ENCODE results near the gene APRT.

APRT gene

DNA sequence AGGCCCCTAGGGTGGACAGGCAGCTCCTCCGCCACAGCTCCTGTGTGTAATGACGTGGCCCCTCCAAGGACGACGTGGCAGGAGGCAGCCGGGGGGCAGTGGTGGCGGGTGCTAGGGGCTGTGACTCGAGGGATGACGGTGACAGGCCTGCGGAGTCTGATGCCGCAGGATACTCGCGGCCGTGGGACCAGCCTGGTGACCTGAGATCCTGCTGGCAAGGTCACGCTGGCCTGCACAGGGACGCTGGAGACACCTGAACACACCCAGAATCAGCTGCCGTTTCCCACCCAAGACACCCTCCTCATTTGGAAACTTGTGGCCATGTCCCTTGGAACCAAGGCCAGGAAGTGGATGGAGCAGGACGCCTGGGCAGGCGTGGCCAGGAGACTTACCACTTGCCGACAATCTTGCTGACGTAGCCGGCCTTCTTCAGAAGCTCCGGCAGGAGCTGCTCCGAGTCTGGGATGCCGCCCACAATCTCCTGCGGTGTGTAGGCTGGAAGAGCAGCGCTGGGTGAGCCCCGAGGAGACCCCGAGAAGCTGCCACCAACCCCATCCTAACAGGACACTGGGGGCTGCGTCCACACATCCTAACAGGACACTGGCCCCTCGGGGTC, 29.0 kb upstream of the APRT start:
- Histone ChIP-seq H3K4me3 (ENCODE audit: low read length) (no peak overlapping the region), H3K36me3 (ENCODE audit: control insufficient read depth, insufficient read depth, low read length, severe bottlenecking) (peaks cover 23% of the 10 kb centered on the region), H3K4me1 (ENCODE audit: control insufficient read depth, insufficient read depth, low read length) (peaks cover 3% of the 10 kb centered on the region), H3K9me3 (ENCODE audit: control insufficient read depth, low read length) (no peaks in the 10 kb centered on the region), H3K9ac (ENCODE audit: low read length) (no peak overlapping the region), H3K27me3 (replicated peaks; ENCODE audit: control insufficient read depth, insufficient read depth, low read length) (no peaks in the 10 kb centered on the region)
- no peak for DNase-seq (ENCODE audit: low read depth)

DNA sequence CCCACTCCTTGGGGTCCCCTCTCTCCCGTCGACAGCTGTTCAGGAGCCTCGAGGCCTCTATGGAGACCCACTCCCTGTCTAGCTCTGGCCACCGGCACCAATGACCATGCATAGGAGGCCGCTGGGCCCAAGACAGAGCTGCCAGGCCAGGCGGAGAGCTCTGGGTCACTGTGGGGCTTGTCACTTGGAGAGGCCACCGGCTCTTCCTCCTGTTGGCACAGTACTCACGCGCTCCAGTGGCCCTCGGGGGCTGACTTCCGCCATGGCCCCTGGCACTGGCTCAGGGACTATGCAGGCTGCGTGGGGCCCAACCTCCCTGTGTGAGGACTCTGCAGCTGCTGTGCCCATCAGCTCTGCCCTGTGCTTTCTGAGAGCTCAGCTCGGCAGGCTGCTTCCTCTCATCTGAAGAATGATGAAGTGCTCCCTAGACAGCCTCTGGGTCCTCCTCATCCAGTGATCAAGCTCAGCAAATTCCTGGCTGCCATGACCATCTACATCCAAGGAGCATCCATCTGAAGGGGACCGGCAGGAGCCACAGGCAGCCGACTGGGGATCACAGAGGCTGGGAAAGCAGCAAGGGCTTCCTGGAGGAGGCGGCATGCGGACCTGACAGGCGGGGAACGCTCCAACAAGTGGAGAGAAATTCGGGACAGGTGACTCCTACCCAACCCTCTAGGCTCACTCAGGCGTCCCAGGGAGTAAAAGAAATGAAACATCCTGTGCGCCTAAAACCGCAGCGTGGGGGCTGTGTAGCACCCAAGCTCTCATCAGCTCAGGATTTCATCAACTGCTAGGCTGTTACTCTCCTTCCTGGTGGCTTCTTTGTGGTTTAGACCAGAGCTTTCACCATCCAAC, 28.2 kb upstream of the APRT start:
- H3K36me3 ChIP-seq (ENCODE audit: control insufficient read depth, insufficient read depth, low read length, severe bottlenecking): peaks cover 23% of the 10 kb centered on the region
- H3K9me3 ChIP-seq (ENCODE audit: control insufficient read depth, low read length): no peaks in the 10 kb centered on the region
- no peak overlapping the region for H3K4me3 ChIP-seq (ENCODE audit: low read length)
- DNase-seq (ENCODE audit: low read depth): no peak
- H3K27me3 ChIP-seq (replicated peaks; ENCODE audit: control insufficient read depth, insufficient read depth, low read length): no peaks in the 10 kb centered on the region
- H3K4me1 ChIP-seq (ENCODE audit: control insufficient read depth, insufficient read depth, low read length): peaks cover 10% of the 10 kb centered on the region
- H3K9ac ChIP-seq (ENCODE audit: low read length): no peak overlapping the region

DNA sequence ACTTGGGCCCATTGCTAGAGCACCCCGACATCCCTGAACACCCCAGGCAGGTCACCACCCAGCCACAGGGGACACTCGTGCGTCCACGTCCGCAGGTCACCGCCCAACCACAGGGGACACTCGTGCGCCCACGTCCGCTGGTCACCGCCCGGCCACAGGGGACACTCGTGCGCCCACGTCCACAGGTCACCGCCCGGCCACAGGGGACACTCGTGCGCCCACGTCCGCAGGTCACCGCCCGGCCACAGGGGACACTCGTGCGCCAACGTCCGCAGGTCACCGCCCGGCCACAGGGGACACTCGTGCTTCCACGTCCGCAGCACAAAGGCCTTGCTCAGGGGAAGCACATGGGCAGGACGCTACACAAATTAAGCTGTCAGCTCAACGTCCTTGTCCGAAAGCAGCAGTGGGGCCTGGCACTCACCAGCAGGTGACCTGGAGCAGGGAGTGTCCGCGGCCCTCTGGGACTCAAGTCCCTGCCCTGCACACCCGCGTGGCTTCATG, 27.4 kb upstream of the APRT start:
- Histone ChIP-seq H3K4me3 (ENCODE audit: low read length) (no peak overlapping the region), H3K4me1 (ENCODE audit: control insufficient read depth, insufficient read depth, low read length) (peaks cover 12% of the 10 kb centered on the region), H3K27me3 (replicated peaks; ENCODE audit: control insufficient read depth, insufficient read depth, low read length) (no peaks in the 10 kb centered on the region), H3K9me3 (ENCODE audit: control insufficient read depth, low read length) (no peaks in the 10 kb centered on the region), H3K36me3 (ENCODE audit: control insufficient read depth, insufficient read depth, low read length, severe bottlenecking) (peaks cover 23% of the 10 kb centered on the region), H3K9ac (ENCODE audit: low read length) (no peak overlapping the region)
- DNase-seq (ENCODE audit: low read depth): no peak

DNA sequence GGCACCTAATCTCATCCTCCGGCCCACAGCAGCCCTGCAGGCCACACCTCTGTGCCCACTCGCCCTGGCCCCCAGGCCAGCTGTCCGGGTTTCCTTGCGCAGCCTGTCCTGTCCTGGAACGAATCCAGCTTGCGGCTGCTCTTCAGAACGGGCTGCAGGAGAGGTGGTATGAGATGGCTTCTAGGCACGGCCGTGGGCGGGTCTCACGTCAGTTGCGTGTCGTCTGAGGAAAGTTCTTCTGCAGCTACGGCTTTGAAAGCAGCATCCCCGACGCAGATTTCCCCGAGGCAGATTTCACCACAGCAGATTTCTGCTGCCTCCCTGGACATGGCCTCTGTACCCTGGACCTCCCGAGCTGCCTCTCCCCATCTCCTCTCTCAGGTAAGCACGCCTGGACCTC, 26.8 kb upstream of the APRT start:
- no peaks in the 10 kb centered on the region for H3K9me3 ChIP-seq (ENCODE audit: control insufficient read depth, low read length)
- H3K4me1 ChIP-seq (ENCODE audit: control insufficient read depth, insufficient read depth, low read length): peaks cover 12% of the 10 kb centered on the region
- H3K9ac ChIP-seq (ENCODE audit: low read length): no peak overlapping the region
- no peaks in the 10 kb centered on the region for H3K27me3 ChIP-seq (replicated peaks; ENCODE audit: control insufficient read depth, insufficient read depth, low read length)
- H3K4me3 ChIP-seq (ENCODE audit: low read length): no peak overlapping the region
- peaks cover 23% of the 10 kb centered on the region for H3K36me3 ChIP-seq (ENCODE audit: control insufficient read depth, insufficient read depth, low read length, severe bottlenecking)
- no peak for DNase-seq (ENCODE audit: low read depth)

DNA sequence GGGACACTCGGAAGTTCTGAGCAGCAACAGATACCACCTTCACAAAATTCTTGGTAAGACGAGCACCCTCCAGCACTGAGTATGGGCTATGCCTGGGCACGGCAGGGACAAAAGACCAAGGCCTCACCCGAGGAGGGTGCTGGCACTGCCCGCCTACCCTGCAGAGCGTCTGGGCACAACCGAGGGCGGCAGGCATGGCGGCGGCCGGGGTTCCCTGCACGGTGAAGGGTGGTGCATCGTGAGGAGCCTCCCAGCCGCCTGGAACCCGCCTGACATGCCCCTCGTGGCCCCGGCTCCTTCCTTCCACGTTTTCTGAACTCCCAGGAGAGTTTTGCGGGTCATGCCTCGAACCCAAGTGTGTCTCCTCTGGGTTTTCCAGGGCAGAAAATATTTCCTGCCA, 26.1 kb upstream of the APRT start:
- DNase-seq (ENCODE audit: low read depth): no peak
- Histone ChIP-seq H3K4me3 (ENCODE audit: low read length) (no peak overlapping the region), H3K36me3 (ENCODE audit: control insufficient read depth, insufficient read depth, low read length, severe bottlenecking) (peaks cover 23% of the 10 kb centered on the region), H3K9me3 (ENCODE audit: control insufficient read depth, low read length) (no peaks in the 10 kb centered on the region), H3K27me3 (replicated peaks; ENCODE audit: control insufficient read depth, insufficient read depth, low read length) (no peaks in the 10 kb centered on the region), H3K4me1 (ENCODE audit: control insufficient read depth, insufficient read depth, low read length) (peaks cover 12% of the 10 kb centered on the region), H3K9ac (ENCODE audit: low read length) (no peak overlapping the region)

DNA sequence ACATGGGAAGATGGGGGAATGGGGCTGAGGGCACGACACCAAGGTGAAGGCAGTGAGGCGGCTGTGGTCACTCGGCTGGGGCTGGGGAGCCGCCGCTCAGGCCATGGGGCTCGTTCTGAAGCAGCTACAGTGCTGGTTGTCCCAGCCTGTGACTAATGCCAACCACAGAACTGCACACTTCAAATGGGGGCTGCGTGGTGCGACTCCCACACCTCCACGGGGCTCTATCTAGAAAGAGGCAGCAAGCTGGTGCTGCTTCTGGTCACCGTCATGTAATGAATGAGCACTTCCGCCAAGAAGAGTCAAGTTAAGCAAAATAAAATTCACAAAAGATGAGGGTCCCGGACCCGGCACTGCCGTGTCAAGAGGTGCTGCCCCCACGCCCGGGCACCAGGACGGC, 25.1 kb upstream of the APRT start:
- no peak overlapping the region for H3K4me3 ChIP-seq (ENCODE audit: low read length)
- DNase-seq (ENCODE audit: low read depth): no peak
- H3K36me3 ChIP-seq (ENCODE audit: control insufficient read depth, insufficient read depth, low read length, severe bottlenecking): peaks cover 23% of the 10 kb centered on the region
- no peak overlapping the region for H3K9ac ChIP-seq (ENCODE audit: low read length)
- H3K4me1 ChIP-seq (ENCODE audit: control insufficient read depth, insufficient read depth, low read length): peaks cover 19% of the 10 kb centered on the region
- H3K27me3 ChIP-seq (replicated peaks; ENCODE audit: control insufficient read depth, insufficient read depth, low read length): no peaks in the 10 kb centered on the region
- H3K9me3 ChIP-seq (ENCODE audit: control insufficient read depth, low read length): no peaks in the 10 kb centered on the region

DNA sequence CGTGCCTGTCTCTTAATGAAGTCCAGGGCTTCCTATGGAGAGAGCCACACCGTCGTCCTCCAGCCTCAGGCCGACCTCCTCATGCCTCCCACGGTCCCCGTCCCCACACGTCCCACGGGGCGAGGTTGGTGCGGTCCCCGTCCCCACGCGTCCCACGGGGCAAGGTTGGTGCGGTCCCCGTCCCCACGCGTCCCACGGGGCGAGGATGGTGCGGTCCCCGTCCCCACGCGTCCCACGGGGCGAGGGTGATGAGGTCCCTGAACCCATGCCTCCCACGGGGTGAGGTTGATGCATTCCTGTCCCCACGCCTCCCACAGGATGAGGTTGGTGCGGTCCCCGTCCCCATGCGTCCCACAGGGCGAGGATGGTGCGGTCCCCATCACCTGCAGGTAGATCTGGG, 24.1 kb upstream of the APRT start:
- Histone ChIP-seq H3K36me3 (ENCODE audit: control insufficient read depth, insufficient read depth, low read length, severe bottlenecking) (peaks cover 22% of the 10 kb centered on the region), H3K9me3 (ENCODE audit: control insufficient read depth, low read length) (no peaks in the 10 kb centered on the region), H3K27me3 (replicated peaks; ENCODE audit: control insufficient read depth, insufficient read depth, low read length) (no peaks in the 10 kb centered on the region), H3K4me1 (ENCODE audit: control insufficient read depth, insufficient read depth, low read length) (peaks cover 19% of the 10 kb centered on the region), H3K9ac (ENCODE audit: low read length) (no peak overlapping the region), H3K4me3 (ENCODE audit: low read length) (no peak overlapping the region)
- no peak for DNase-seq (ENCODE audit: low read depth)

DNA sequence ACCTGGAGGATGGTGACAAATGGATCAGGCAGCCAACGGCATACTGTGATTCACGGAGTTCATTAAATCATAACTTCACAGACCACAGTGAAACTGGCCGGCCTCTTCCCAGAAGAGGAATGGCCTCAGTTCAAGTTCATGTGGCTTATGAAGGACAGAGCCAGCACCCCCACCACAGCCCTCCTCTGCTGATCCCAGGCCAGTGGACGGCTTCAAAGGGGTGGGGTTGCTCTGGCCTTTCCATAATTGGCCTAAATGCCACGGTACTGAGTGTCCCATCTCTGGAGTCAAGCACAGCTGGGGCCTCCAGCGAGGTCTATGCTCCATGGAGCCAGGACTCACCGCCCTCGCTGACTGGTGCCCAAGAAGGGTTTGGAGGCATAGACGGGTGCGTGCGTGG, 23.7 kb upstream of the APRT start:
- no peak overlapping the region for H3K4me3 ChIP-seq (ENCODE audit: low read length)
- no peak for DNase-seq (ENCODE audit: low read depth)
- H3K9ac ChIP-seq (ENCODE audit: low read length): no peak overlapping the region
- peaks cover 18% of the 10 kb centered on the region for H3K36me3 ChIP-seq (ENCODE audit: control insufficient read depth, insufficient read depth, low read length, severe bottlenecking)
- H3K27me3 ChIP-seq (replicated peaks; ENCODE audit: control insufficient read depth, insufficient read depth, low read length): no peaks in the 10 kb centered on the region
- no peaks in the 10 kb centered on the region for H3K9me3 ChIP-seq (ENCODE audit: control insufficient read depth, low read length)
- H3K4me1 ChIP-seq (ENCODE audit: control insufficient read depth, insufficient read depth, low read length): peaks cover 19% of the 10 kb centered on the region

DNA sequence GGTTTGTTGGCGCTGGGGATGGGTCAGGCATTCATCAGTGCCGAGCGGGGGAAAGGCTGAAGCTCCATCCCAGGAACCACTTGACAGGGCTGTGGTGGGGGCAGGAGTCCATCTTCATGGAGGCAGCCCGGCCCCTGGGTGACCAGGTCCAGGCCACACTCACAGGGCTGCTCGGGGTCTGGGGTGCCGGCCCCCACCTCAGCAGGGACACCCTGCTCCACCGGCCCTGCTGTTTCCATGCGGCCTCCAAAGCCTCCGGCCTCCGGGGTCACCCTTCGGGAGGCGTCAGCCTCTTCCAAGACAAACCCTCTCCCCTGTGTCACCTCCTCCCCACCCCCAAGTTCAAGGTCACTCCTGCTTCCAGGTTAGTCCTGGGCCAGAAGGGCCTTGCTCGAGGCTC, 22.9 kb upstream of the APRT start:
- Histone ChIP-seq H3K27me3 (replicated peaks; ENCODE audit: control insufficient read depth, insufficient read depth, low read length) (no peaks in the 10 kb centered on the region), H3K4me3 (ENCODE audit: low read length) (no peak overlapping the region), H3K9ac (ENCODE audit: low read length) (no peak overlapping the region), H3K9me3 (ENCODE audit: control insufficient read depth, low read length) (no peaks in the 10 kb centered on the region), H3K36me3 (ENCODE audit: control insufficient read depth, insufficient read depth, low read length, severe bottlenecking) (peaks cover 12% of the 10 kb centered on the region), H3K4me1 (ENCODE audit: control insufficient read depth, insufficient read depth, low read length) (peaks cover 19% of the 10 kb centered on the region)
- DNase-seq (ENCODE audit: low read depth): no peak

DNA sequence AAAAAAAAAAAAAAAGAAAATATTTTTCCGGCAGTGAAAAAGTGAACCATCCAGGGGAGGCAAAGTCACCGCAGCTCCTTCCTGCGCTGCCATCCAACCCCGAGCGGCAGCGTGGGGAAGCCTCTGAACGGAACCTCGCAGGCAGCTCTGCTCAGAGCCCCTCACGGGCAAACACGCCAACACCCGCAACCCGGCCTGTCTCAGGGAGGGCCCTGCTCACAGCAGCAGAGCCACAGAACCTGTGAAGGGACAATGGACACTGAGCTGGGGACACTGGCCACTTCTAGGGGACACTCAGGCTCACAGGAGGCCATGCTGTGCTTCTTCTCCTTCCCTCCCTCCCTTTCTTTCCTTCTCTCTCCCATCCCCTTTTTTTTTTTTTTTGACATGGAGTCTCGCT, 21.4 kb upstream of the APRT start:
- Histone ChIP-seq H3K36me3 (ENCODE audit: control insufficient read depth, insufficient read depth, low read length, severe bottlenecking) (peaks cover 3% of the 10 kb centered on the region), H3K27me3 (replicated peaks; ENCODE audit: control insufficient read depth, insufficient read depth, low read length) (no peaks in the 10 kb centered on the region)

DNA sequence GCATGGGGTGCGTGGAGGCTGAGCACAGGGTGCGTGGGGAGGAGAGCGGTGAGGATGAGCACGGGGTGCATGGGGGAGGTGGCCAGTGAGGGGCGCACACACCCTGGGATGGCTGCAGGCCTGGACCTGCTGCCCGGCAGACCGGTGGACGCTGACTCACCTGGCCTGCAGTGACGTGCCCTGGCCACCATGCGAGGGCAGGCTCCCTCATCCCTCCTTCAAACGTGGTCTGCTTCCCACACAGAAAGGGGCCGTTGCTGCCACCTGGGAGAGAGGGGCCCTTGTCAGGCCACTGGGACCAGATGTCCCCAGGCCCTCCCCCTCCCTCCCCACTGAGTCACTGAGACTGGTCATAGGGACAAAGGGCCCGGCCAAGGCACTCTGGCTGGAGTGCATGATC, 20.1 kb upstream of the APRT start:
- Histone ChIP-seq H3K36me3 (ENCODE audit: control insufficient read depth, insufficient read depth, low read length, severe bottlenecking) (no peaks in the 10 kb centered on the region), H3K9ac (ENCODE audit: low read length) (no peak overlapping the region), H3K4me3 (ENCODE audit: low read length) (no peak overlapping the region), H3K4me1 (ENCODE audit: control insufficient read depth, insufficient read depth, low read length) (peaks cover 19% of the 10 kb centered on the region), H3K27me3 (replicated peaks; ENCODE audit: control insufficient read depth, insufficient read depth, low read length) (no peaks in the 10 kb centered on the region), H3K9me3 (ENCODE audit: control insufficient read depth, low read length) (no peaks in the 10 kb centered on the region)
- no peak for DNase-seq (ENCODE audit: low read depth)

More for the DNA sequence above, 21.4 kb upstream of the APRT start:
- no peak for DNase-seq (ENCODE audit: low read depth)
- H3K9me3 ChIP-seq (ENCODE audit: control insufficient read depth, low read length): no peaks in the 10 kb centered on the region
- no peak overlapping the region for H3K4me3 ChIP-seq (ENCODE audit: low read length)
- no peak overlapping the region for H3K9ac ChIP-seq (ENCODE audit: low read length)
- H3K4me1 ChIP-seq (ENCODE audit: control insufficient read depth, insufficient read depth, low read length): peaks cover 19% of the 10 kb centered on the region

Measured in adipocyte (in vitro differentiated cells).